Chondrocyte (in vitro differentiated cells): Measurements from ENCODE around the gene HIVEP1. TPM values are rescaled to one million over a fixed set of nuclear protein-coding genes. Genes with fewer than 3 reads are reported as not detected.
A peak's percentile ranks its signal among the peaks of the same experiment; 100 is the strongest.

Experiments
- DNase-seq: peaks from one replicate; pipeline ENCODE4 v3.0.0; 2021; ENCODE audit warnings: mixed read lengths, low spot score
- H3K27ac Mint-ChIP-seq: one replicate; pipeline ENCODE4 v1.8.0; 2021; ENCODE audit warnings: mild to moderate bottlenecking, moderate library complexity, mixed read lengths; ENCODE audit not compliant: unreplicated experiment
- H3K27me3 Mint-ChIP-seq: 2 replicates; pipeline ENCODE4 v1.8.0; 2021; ENCODE audit warnings: low read depth, mixed read lengths
- H3K36me3 Mint-ChIP-seq: 2 replicates; pipeline ENCODE4 v1.8.0; 2021; ENCODE audit warnings: low read depth, mixed read lengths
- H3K4me1 Mint-ChIP-seq: 2 replicates; pipeline ENCODE4 v1.8.0; 2021; ENCODE audit warnings: low read depth, mild to moderate bottlenecking, mixed read lengths
- H3K4me3 Mint-ChIP-seq: one replicate; pipeline ENCODE4 v1.8.0; 2021; ENCODE audit warnings: mild to moderate bottlenecking, moderate library complexity, mixed read lengths; ENCODE audit not compliant: unreplicated experiment
- H3K9me3 Mint-ChIP-seq: 2 replicates; pipeline ENCODE4 v1.8.0; 2021; ENCODE audit warnings: low read depth, mixed read lengths
- CTCF ChIP-seq: fragments of 200-600 bp; sonication (generic); IDR thresholded peaks from 2 replicates; pipeline ENCODE4 v1.5.0; 2021; ENCODE audit warnings: antibody characterized with exemption, mild to moderate bottlenecking, moderate library complexity
- total RNA-seq: library from RNA; stranded (reverse); gene quantifications from 3 replicates; pipeline ENCODE4 v1.2.1, GENCODE V29; 2021

Gene HIVEP1
- total RNA-seq, 1 donor from 2014 or later, result 49.7 TPM

GRCh38 chr6:11973238-11973637 is 38.9 kb upstream of the HIVEP1 start:
- no peak for TF ChIP-seq CTCF
- Mint-ChIP-seq H3K27ac (peak overlapping the region; percentile 13), H3K4me3 (no peak overlapping the region), H3K9me3 (peaks cover 3% of the 10 kb centered on the region), H3K27me3 (no peaks in the 10 kb centered on the region), H3K4me1 (peaks cover 63% of the 10 kb centered on the region), H3K36me3 (no peaks in the 10 kb centered on the region)
- no peak for DNase-seq

GRCh38 chr6:11974089-11974488 is 38.0 kb upstream of the HIVEP1 start:
- Mint-ChIP-seq H3K27ac (peak overlapping the region; percentile 69), H3K4me3 (no peak overlapping the region)
- TF ChIP-seq CTCF, result no peak

GRCh38 chr6:11975353-11975977 is 36.6 kb upstream of the HIVEP1 start:
- no peaks in the 10 kb centered on the region for H3K36me3 Mint-ChIP-seq
- H3K27ac Mint-ChIP-seq, result peak overlapping the region; percentile 30
- no peaks in the 10 kb centered on the region for H3K27me3 Mint-ChIP-seq
- no peak overlapping the region for H3K4me3 Mint-ChIP-seq
- no peak for TF ChIP-seq CTCF
- peaks cover 3% of the 10 kb centered on the region for H3K9me3 Mint-ChIP-seq
- DNase-seq, result no peak
- H3K4me1 Mint-ChIP-seq, result peaks cover 50% of the 10 kb centered on the region

More at GRCh38 chr6:11974089-11974488, 38.0 kb upstream of the HIVEP1 start:
- no peak for DNase-seq
- Mint-ChIP-seq H3K9me3 (peaks cover 3% of the 10 kb centered on the region), H3K36me3 (no peaks in the 10 kb centered on the region), H3K4me1 (peaks cover 58% of the 10 kb centered on the region), H3K27me3 (no peaks in the 10 kb centered on the region)

GRCh38 chr6:11976489-11976888 is 35.6 kb upstream of the HIVEP1 start:
- no peak for DNase-seq
- Mint-ChIP-seq H3K27ac (no peak overlapping the region), H3K36me3 (no peaks in the 10 kb centered on the region), H3K4me3 (no peak overlapping the region), H3K9me3 (peaks cover 3% of the 10 kb centered on the region), H3K4me1 (peaks cover 40% of the 10 kb centered on the region), H3K27me3 (no peaks in the 10 kb centered on the region)
- TF ChIP-seq CTCF, result no peak

GRCh38 chr6:11977193-11977592 is 34.9 kb upstream of the HIVEP1 start:
- Mint-ChIP-seq H3K27me3 (no peaks in the 10 kb centered on the region), H3K4me1 (peaks cover 34% of the 10 kb centered on the region), H3K9me3 (peaks cover 3% of the 10 kb centered on the region), H3K36me3 (no peaks in the 10 kb centered on the region), H3K27ac (no peak overlapping the region), H3K4me3 (no peak overlapping the region)
- DNase-seq, result no peak
- TF ChIP-seq CTCF, result no peak
